Placental pericyte (primary cell): ENCODE measurements around the gene RIC8A. TPM values are rescaled to one million over a fixed set of nuclear protein-coding genes. Genes with fewer than 3 reads are reported as not detected.

Experiments used
- total RNA-seq: library from RNA; depleted of rRNA; stranded (reverse); fragments of >200 nt; gene quantifications from 2 replicates; pipeline ENCODE4 v1.2.3, GENCODE V29; 2012

Gene RIC8A
- 166 and 246 TPM in 2 replicates for total RNA-seq

GRCh38 chr11:207208-207862 is at the start of gene RIC8A, which contains the start of gene BET1L:
Gene RIC8A, plus strand, starts transcription at chr11:207708. Its CDS starts 1,147 bp downstream, at chr11:208855.
Gene BET1L, minus strand, starts transcription at chr11:207399. Its CDS starts 78 bp downstream, at chr11:207321.

DNA sequence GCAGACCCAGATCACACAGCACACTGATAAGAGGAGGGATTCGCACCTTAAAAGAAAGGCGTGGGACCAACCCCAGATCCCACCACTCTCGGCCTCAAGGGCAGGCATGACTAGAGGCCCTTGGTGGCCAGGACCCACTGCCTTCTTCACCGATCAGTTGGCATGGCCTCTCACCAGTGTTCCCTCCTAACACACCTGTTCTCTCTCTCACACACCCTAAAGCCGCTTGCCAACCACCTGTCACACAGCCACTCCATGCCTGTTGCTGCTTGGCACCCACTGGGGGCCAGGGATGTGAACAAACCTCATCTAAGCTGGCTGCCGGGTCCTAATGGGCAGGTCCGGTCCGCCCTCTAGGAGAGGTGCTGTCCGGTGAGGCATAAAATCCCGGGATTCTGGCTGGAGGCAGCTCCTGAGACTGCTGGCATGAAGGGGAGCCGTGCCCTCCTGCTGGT is 14.8 kb upstream of the RIC8A start, which contains the start of gene SCGB1C1:
TSS of gene SCGB1C1 (plus strand) at position 405 of the 455 bp plus-strand sequence. CDS start at position 427, 22 bp downstream.

DNA sequence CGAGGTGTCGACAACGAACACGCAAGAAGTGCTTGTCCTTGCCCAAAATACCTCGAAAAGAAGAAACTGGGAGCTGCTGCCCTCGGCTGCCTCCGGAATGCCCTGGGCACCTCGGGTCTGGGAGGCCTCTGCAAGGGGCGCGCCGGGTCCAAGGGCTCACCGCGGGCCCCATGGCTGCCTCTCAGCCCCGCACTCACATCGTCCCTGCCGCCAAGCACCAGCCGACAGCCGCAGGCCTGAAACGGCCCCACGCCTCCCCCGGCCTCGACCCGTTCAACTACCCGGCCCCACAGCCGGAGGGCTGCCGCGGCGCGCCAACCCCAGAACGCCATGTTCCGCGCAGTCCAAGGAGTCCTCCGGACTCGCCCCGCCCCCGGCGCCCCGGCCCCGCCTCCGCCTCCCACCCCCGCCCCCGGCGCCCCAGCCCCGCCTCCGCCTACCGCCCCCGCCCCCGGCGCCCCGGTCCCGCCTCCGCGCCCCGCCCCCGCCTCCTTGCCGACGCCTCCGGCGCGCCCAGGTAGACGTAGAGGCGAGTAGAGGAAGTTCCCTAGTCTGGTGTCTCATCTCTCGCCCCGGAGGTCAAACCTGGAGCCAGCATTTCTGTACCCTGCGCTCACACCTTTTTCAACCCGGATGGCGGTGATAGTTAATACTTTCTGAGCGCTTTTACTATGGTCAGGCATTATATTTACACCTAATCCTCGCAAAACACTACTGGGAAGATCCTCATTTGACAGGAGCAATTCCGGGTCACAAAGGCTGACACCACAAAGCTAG is 28.7 kb downstream of the RIC8A start, which contains the start of gene SIRT3:
TSS of gene SIRT3 (minus strand) at position 346 of the 777 bp plus-strand sequence. CDS start at position 332, 14 bp downstream.

GRCh38 chr11:236774-237767 is 29.6 kb downstream of the RIC8A start, which contains the start of gene PSMD13:
Gene PSMD13, plus strand, starts transcription at chr11:236976. Its CDS starts 74 bp downstream, at chr11:237050.

Other genes starting within 250 kb of the RIC8A start
- not detected in 2 replicates for gene SCGB1C1, start 14.6 kb upstream of the RIC8A start, total RNA-seq
- 30.8 and 33.7 TPM in 2 replicates for gene BET1L, start 309 bp upstream of the RIC8A start, total RNA-seq
- 6.9 and 9.4 TPM in 2 replicates for gene SIRT3, start 28.6 kb downstream of the RIC8A start, total RNA-seq
- 123 and 195 TPM in 2 replicates for gene PSMD13, start 29.3 kb downstream of the RIC8A start, total RNA-seq
- not detected in 2 replicates for gene NLRP6, start 70.7 kb downstream of the RIC8A start, total RNA-seq
- gene PGGHG, start 81.4 kb downstream of the RIC8A start, total RNA-seq = 6.3 and 7.3 TPM in 2 replicates
- gene IFITM5, start 91.8 kb downstream of the RIC8A start, total RNA-seq = not detected in 2 replicates
- gene IFITM2, start 100.1 kb downstream of the RIC8A start, total RNA-seq = 19.6 and 56.2 TPM in 2 replicates
- gene IFITM1, start 106.3 kb downstream of the RIC8A start, total RNA-seq = 25.3 and 136 TPM in 2 replicates
- gene IFITM3, start 113.2 kb downstream of the RIC8A start, total RNA-seq = 45.5 and 328 TPM in 2 replicates
- gene B4GALNT4, start 161.8 kb downstream of the RIC8A start, total RNA-seq = 1.1 TPM in 2 replicates
- 0.66 and 1.3 TPM in 2 replicates for gene PKP3, start 186.5 kb downstream of the RIC8A start, total RNA-seq
- gene SIGIRR, start 207.3 kb downstream of the RIC8A start, total RNA-seq = 18.2 and 21.9 TPM in 2 replicates
- not detected in 2 replicates for gene ANO9, start 234.3 kb downstream of the RIC8A start, total RNA-seq
- gene PTDSS2, start 242.6 kb downstream of the RIC8A start, total RNA-seq = 58.3 and 80.3 TPM in 2 replicates